MM.1S (cell line): Measurements from ENCODE around the gene KCNH2.
"Not testable (repeated sequence)": the region's sequence is repeated elsewhere in the genome, so short reads cannot be mapped to it uniquely, and the experiment has no call there.

Source experiments
- EZH2 ChIP-seq: fragments of 300-600 bp; sonication (generic); optimal IDR thresholded peaks from 2 replicates; pipeline ENCODE3; 2017; ENCODE audit warnings: low read depth, mild to moderate bottlenecking, antibody characterized with exemption, low read length, mixed read lengths
- TF ChIP-seq, protein P1 (sequence below): fragments of 300-600 bp; sonication (generic); IDR thresholded peaks from 2 replicates; pipeline ENCODE4 v1.5.1; 2016; ENCODE audit warnings: antibody characterized with exemption, low read length, mixed read lengths

- TF ChIP-seq, protein P1, sequence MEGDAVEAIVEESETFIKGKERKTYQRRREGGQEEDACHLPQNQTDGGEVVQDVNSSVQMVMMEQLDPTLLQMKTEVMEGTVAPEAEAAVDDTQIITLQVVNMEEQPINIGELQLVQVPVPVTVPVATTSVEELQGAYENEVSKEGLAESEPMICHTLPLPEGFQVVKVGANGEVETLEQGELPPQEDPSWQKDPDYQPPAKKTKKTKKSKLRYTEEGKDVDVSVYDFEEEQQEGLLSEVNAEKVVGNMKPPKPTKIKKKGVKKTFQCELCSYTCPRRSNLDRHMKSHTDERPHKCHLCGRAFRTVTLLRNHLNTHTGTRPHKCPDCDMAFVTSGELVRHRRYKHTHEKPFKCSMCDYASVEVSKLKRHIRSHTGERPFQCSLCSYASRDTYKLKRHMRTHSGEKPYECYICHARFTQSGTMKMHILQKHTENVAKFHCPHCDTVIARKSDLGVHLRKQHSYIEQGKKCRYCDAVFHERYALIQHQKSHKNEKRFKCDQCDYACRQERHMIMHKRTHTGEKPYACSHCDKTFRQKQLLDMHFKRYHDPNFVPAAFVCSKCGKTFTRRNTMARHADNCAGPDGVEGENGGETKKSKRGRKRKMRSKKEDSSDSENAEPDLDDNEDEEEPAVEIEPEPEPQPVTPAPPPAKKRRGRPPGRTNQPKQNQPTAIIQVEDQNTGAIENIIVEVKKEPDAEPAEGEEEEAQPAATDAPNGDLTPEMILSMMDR = not testable (repeated sequence)
- TF ChIP-seq EZH2 = not testable (repeated sequence)
Measured at GRCh38 chr7:151027728-151028130, 49.6 kb upstream of the KCNH2 start.
